ENCODE results near the gene MRPL20. TPM values are rescaled to one million over a fixed set of nuclear protein-coding genes. Genes with fewer than 3 reads are reported as not detected.

The MRPL20 gene
- total RNA-seq, 1 donor, result 53.9 TPM

DNA sequence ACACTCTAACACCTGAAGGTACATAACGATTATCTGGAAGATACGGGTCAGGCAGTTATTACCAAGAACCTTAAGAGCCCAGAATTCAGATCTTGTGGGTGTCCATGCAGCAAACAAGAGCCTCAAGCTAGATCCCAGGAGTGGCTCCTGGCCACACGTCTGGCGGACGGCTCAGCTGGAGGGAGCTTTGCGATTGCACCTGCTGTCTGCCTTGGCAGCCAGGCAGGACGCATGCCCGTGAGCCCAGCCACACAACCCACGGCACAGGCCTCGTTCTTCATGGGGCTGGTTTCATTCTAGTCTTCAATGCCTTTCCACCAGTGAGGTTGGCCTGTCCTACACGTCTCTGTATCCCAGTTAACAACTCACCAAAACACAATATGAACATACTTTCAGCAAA is 13.7 kb downstream of the MRPL20 start:
- Histone ChIP-seq H3K36me3 (ENCODE audit: insufficient read depth, low read length) (peaks cover 85% of the 10 kb centered on the region), H3K27me3 (ENCODE audit: insufficient read depth, low read length) (no peaks in the 10 kb centered on the region), H3K79me2 (ENCODE audit: insufficient read depth, low read length) (peaks cover 67% of the 10 kb centered on the region), H4K20me1 (ENCODE audit: insufficient read depth, low read length) (peaks cover 27% of the 10 kb centered on the region), H3K4me1 (ENCODE audit: insufficient read depth, low read length) (peaks cover 7% of the 10 kb centered on the region), H3K9me3 (ENCODE audit: low read depth, low read length) (no peaks in the 10 kb centered on the region), H3K27ac (ENCODE audit: low read depth, low read length) (no peak overlapping the region), H3K4me3 (ENCODE audit: insufficient read depth, low read length) (no peak overlapping the region), H3K4me2 (ENCODE audit: insufficient read depth, low read length) (no peak overlapping the region), H2AFZ (ENCODE audit: low read length) (no peak overlapping the region)
- DNase-seq (ENCODE audit: insufficient read length, low spot score, missing footprints), result no peak
- TF ChIP-seq, protein P1, sequence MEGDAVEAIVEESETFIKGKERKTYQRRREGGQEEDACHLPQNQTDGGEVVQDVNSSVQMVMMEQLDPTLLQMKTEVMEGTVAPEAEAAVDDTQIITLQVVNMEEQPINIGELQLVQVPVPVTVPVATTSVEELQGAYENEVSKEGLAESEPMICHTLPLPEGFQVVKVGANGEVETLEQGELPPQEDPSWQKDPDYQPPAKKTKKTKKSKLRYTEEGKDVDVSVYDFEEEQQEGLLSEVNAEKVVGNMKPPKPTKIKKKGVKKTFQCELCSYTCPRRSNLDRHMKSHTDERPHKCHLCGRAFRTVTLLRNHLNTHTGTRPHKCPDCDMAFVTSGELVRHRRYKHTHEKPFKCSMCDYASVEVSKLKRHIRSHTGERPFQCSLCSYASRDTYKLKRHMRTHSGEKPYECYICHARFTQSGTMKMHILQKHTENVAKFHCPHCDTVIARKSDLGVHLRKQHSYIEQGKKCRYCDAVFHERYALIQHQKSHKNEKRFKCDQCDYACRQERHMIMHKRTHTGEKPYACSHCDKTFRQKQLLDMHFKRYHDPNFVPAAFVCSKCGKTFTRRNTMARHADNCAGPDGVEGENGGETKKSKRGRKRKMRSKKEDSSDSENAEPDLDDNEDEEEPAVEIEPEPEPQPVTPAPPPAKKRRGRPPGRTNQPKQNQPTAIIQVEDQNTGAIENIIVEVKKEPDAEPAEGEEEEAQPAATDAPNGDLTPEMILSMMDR (IDR thresholded peaks at IDR 0.05; ENCODE audit: extremely low read depth, low read depth, low read length), result no peak

DNA sequence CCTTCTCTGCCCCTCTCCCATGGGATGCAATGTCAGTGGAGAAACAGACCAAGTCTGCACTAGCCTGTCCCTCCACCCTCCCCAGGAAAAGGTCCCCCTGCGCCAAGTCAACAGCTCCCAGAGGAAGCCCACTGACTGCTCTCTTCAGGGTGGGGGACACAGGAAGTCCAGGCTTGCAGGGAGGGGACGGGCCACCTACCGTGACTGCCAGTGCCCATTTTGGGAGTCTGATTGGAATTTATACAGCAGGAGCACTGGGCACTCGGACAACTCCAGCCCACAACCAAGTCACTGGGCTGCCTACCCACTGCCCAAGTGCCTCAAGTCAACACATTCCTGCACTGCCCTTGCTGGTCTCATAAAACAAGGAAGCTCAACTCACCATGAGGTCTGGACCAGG is 14.1 kb downstream of the MRPL20 start:
- Histone ChIP-seq H3K4me2 (ENCODE audit: insufficient read depth, low read length) (no peak overlapping the region), H3K36me3 (ENCODE audit: insufficient read depth, low read length) (peaks cover 88% of the 10 kb centered on the region), H3K4me1 (ENCODE audit: insufficient read depth, low read length) (peaks cover 5% of the 10 kb centered on the region), H3K27me3 (ENCODE audit: insufficient read depth, low read length) (no peaks in the 10 kb centered on the region), H2AFZ (ENCODE audit: low read length) (no peak overlapping the region), H3K4me3 (ENCODE audit: insufficient read depth, low read length) (no peak overlapping the region), H3K79me2 (ENCODE audit: insufficient read depth, low read length) (peaks cover 63% of the 10 kb centered on the region), H3K9me3 (ENCODE audit: low read depth, low read length) (no peaks in the 10 kb centered on the region), H3K27ac (ENCODE audit: low read depth, low read length) (no peak overlapping the region), H4K20me1 (ENCODE audit: insufficient read depth, low read length) (peaks cover 23% of the 10 kb centered on the region)
- TF ChIP-seq, protein P1 (IDR thresholded peaks at IDR 0.05; ENCODE audit: extremely low read depth, low read depth, low read length), result no peak
- peak; percentile 32 for DNase-seq (ENCODE audit: insufficient read length, low spot score, missing footprints)

DNA sequence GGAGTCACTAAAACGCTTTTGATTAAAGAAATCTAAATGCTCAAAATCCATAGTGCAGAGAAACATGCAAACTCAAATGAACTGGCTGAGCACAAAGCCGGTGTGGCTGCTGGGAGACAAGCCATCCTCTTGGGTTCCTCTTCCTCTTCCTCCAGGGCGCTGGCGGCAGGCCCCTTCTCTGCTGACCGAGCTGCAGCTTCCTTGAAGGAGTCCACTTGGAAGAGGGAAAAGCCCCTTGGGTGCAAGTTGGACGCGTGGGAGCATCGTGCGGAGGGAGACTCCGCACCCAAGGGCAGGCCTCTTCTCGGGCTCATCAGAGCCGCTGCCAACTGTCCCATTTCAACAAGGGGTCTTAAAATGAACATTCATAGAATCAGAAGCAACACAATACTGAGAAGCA is 15.9 kb downstream of the MRPL20 start:
- Histone ChIP-seq H3K27ac (ENCODE audit: low read depth, low read length) (no peak overlapping the region), H3K9me3 (ENCODE audit: low read depth, low read length) (no peaks in the 10 kb centered on the region), H3K27me3 (ENCODE audit: insufficient read depth, low read length) (no peaks in the 10 kb centered on the region), H4K20me1 (ENCODE audit: insufficient read depth, low read length) (peaks cover 28% of the 10 kb centered on the region), H2AFZ (ENCODE audit: low read length) (no peak overlapping the region), H3K4me1 (ENCODE audit: insufficient read depth, low read length) (no peaks in the 10 kb centered on the region), H3K4me2 (ENCODE audit: insufficient read depth, low read length) (no peak overlapping the region), H3K4me3 (ENCODE audit: insufficient read depth, low read length) (no peak overlapping the region), H3K36me3 (ENCODE audit: insufficient read depth, low read length) (peaks cover 92% of the 10 kb centered on the region), H3K79me2 (ENCODE audit: insufficient read depth, low read length) (peaks cover 47% of the 10 kb centered on the region)
- DNase-seq (ENCODE audit: insufficient read length, low spot score, missing footprints), result peak; percentile 32
- TF ChIP-seq, protein P1 (IDR thresholded peaks at IDR 0.05; ENCODE audit: extremely low read depth, low read depth, low read length), result no peak

DNA sequence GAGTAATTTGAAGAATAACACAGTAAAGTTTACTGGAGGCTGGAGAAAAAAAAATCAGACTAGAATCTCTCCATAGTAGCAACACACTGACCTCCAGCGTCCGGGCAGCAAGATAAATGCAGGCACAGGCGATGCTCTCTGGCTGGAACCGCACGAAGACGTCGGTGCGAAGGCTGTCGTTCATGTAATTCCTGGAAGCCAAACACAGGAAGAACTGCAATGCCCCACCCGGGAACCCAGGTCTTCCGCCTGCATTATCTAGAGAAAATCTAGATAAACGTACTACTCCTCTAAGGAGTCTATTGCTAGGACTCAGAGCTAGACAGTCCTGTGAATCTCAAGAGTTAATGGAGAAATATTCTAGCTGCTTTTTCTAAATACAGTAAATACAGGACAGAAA is 16.4 kb downstream of the MRPL20 start:
- H3K27ac ChIP-seq (ENCODE audit: low read depth, low read length), result no peak overlapping the region
- H4K20me1 ChIP-seq (ENCODE audit: insufficient read depth, low read length), result peaks cover 34% of the 10 kb centered on the region
- no peaks in the 10 kb centered on the region for H3K9me3 ChIP-seq (ENCODE audit: low read depth, low read length)
- H3K4me2 ChIP-seq (ENCODE audit: insufficient read depth, low read length), result no peak overlapping the region
- peak; percentile 23 for DNase-seq (ENCODE audit: insufficient read length, low spot score, missing footprints)
- no peak overlapping the region for H3K4me3 ChIP-seq (ENCODE audit: insufficient read depth, low read length)
- no peaks in the 10 kb centered on the region for H3K4me1 ChIP-seq (ENCODE audit: insufficient read depth, low read length)
- TF ChIP-seq, protein P1 (IDR thresholded peaks at IDR 0.05; ENCODE audit: extremely low read depth, low read depth, low read length), result no peak
- H3K79me2 ChIP-seq (ENCODE audit: insufficient read depth, low read length), result peaks cover 42% of the 10 kb centered on the region
- no peak overlapping the region for H2AFZ ChIP-seq (ENCODE audit: low read length)
- peaks cover 96% of the 10 kb centered on the region for H3K36me3 ChIP-seq (ENCODE audit: insufficient read depth, low read length)
- H3K27me3 ChIP-seq (ENCODE audit: insufficient read depth, low read length), result no peaks in the 10 kb centered on the region
